Skeletal muscle satellite cell (primary cell): ENCODE measurements around the gene CCDC188.

Source experiments
- H3K27me3 ChIP-seq: 2 replicates; pipeline ENCODE4 v1.7.0; 2013; ENCODE audit warnings: low read length; ENCODE audit not compliant: control insufficient read depth, insufficient read depth
- H3K36me3 ChIP-seq: 2 replicates; pipeline ENCODE4 v1.7.0; 2013; ENCODE audit warnings: mild to moderate bottlenecking, control low read depth, low read length; ENCODE audit not compliant: insufficient read depth
- H3K4me1 ChIP-seq: 2 replicates; pipeline ENCODE4 v1.7.0; 2013; ENCODE audit warnings: low read length; ENCODE audit not compliant: control insufficient read depth, insufficient read depth
- H3K4me2 ChIP-seq: 2 replicates; pipeline ENCODE4 v1.7.0; 2013; ENCODE audit warnings: mild to moderate bottlenecking, low read length
- H3K4me3 ChIP-seq: 2 replicates; pipeline ENCODE4 v1.7.0; 2013; ENCODE audit warnings: low read length
- H3K9ac ChIP-seq: 2 replicates; pipeline ENCODE4 v1.7.0; 2013; ENCODE audit warnings: mild to moderate bottlenecking, low read depth, low read length, moderate library complexity
- H3K9me3 ChIP-seq: replicated peaks from 2 replicates; pipeline ENCODE4 v1.7.0; 2013; ENCODE audit warnings: mild to moderate bottlenecking, control low read depth, low read length

The CCDC188 gene

GRCh38 chr22:20192293-20192971 is 41.6 kb upstream of the CCDC188 start:
- Histone ChIP-seq H3K9ac (no peak overlapping the region), H3K4me2 (no peak overlapping the region), H3K4me1 (no peaks in the 10 kb centered on the region)

GRCh38 chr22:20191803-20192202 is 40.9 kb upstream of the CCDC188 start:
- Histone ChIP-seq H3K9ac (no peak overlapping the region), H3K27me3 (peaks cover 15% of the 10 kb centered on the region), H3K4me1 (no peaks in the 10 kb centered on the region), H3K4me2 (no peak overlapping the region), H3K9me3 (no peaks in the 10 kb centered on the region), H3K36me3 (no peaks in the 10 kb centered on the region), H3K4me3 (no peak overlapping the region)

More at GRCh38 chr22:20192293-20192971, 41.6 kb upstream of the CCDC188 start:
- Histone ChIP-seq H3K27me3 (peaks cover 15% of the 10 kb centered on the region), H3K9me3 (no peaks in the 10 kb centered on the region), H3K4me3 (no peak overlapping the region), H3K36me3 (no peaks in the 10 kb centered on the region)

GRCh38 chr22:20191000-20191515 is 40.2 kb upstream of the CCDC188 start:
- Histone ChIP-seq H3K4me1 (no peaks in the 10 kb centered on the region), H3K4me2 (no peak overlapping the region), H3K27me3 (peaks cover 10% of the 10 kb centered on the region), H3K4me3 (no peak overlapping the region), H3K9ac (no peak overlapping the region), H3K9me3 (no peaks in the 10 kb centered on the region), H3K36me3 (no peaks in the 10 kb centered on the region)

- no peak overlapping the region for H3K4me3 ChIP-seq
- peaks cover 10% of the 10 kb centered on the region for H3K27me3 ChIP-seq
- no peaks in the 10 kb centered on the region for H3K4me1 ChIP-seq
- H3K9ac ChIP-seq, result no peak overlapping the region
- no peaks in the 10 kb centered on the region for H3K36me3 ChIP-seq
- no peaks in the 10 kb centered on the region for H3K9me3 ChIP-seq
- no peak overlapping the region for H3K4me2 ChIP-seq
These were observed 37.7 kb upstream of the CCDC188 start for GRCh38 chr22:20188567-20188877.

GRCh38 chr22:20187777-20188566 is 37.1 kb upstream of the CCDC188 start:
- Histone ChIP-seq H3K9ac (no peak overlapping the region), H3K4me3 (no peak overlapping the region)

GRCh38 chr22:20186871-20187546 is 36.2 kb upstream of the CCDC188 start:
- H3K4me2 ChIP-seq, result no peak overlapping the region
- peaks cover 10% of the 10 kb centered on the region for H3K27me3 ChIP-seq
- no peak overlapping the region for H3K4me3 ChIP-seq
- H3K9me3 ChIP-seq, result no peaks in the 10 kb centered on the region
- no peaks in the 10 kb centered on the region for H3K36me3 ChIP-seq
- no peak overlapping the region for H3K9ac ChIP-seq
- H3K4me1 ChIP-seq, result no peaks in the 10 kb centered on the region

More at GRCh38 chr22:20187777-20188566, 37.1 kb upstream of the CCDC188 start:
- Histone ChIP-seq H3K4me2 (no peak overlapping the region), H3K36me3 (no peaks in the 10 kb centered on the region), H3K4me1 (no peaks in the 10 kb centered on the region), H3K27me3 (peaks cover 10% of the 10 kb centered on the region), H3K9me3 (no peaks in the 10 kb centered on the region)

GRCh38 chr22:20186183-20186870 is 35.5 kb upstream of the CCDC188 start:
- H3K4me2 ChIP-seq, result no peak overlapping the region
- H3K4me3 ChIP-seq, result no peak overlapping the region
- no peaks in the 10 kb centered on the region for H3K36me3 ChIP-seq

GRCh38 chr22:20185750-20186149 is 34.9 kb upstream of the CCDC188 start:
- no peak overlapping the region for H3K4me3 ChIP-seq
- peaks cover 5% of the 10 kb centered on the region for H3K27me3 ChIP-seq
- H3K9ac ChIP-seq, result no peak overlapping the region

More at GRCh38 chr22:20186183-20186870, 35.5 kb upstream of the CCDC188 start:
- Histone ChIP-seq H3K4me1 (no peaks in the 10 kb centered on the region), H3K27me3 (peaks cover 10% of the 10 kb centered on the region), H3K9ac (no peak overlapping the region), H3K9me3 (no peaks in the 10 kb centered on the region)

GRCh38 chr22:20184501-20185165 is 33.8 kb upstream of the CCDC188 start:
- Histone ChIP-seq H3K4me3 (no peak overlapping the region), H3K9me3 (no peaks in the 10 kb centered on the region), H3K36me3 (no peaks in the 10 kb centered on the region), H3K9ac (no peak overlapping the region), H3K27me3 (peaks cover 2% of the 10 kb centered on the region), H3K4me2 (no peak overlapping the region), H3K4me1 (no peaks in the 10 kb centered on the region)

More at GRCh38 chr22:20185750-20186149, 34.9 kb upstream of the CCDC188 start:
- no peak overlapping the region for H3K4me2 ChIP-seq
- no peaks in the 10 kb centered on the region for H3K36me3 ChIP-seq
- no peaks in the 10 kb centered on the region for H3K9me3 ChIP-seq
- no peaks in the 10 kb centered on the region for H3K4me1 ChIP-seq

- peaks cover 2% of the 10 kb centered on the region for H3K27me3 ChIP-seq
- H3K4me2 ChIP-seq, result no peak overlapping the region
- H3K4me3 ChIP-seq, result no peak overlapping the region
- H3K9ac ChIP-seq, result no peak overlapping the region
- H3K9me3 ChIP-seq, result no peaks in the 10 kb centered on the region
- no peaks in the 10 kb centered on the region for H3K36me3 ChIP-seq
- no peaks in the 10 kb centered on the region for H3K4me1 ChIP-seq
These were observed 33.0 kb upstream of the CCDC188 start for GRCh38 chr22:20183823-20184222.
